Activated gamma-delta T cell treated with anti-CD3 and anti-CD28 coated beads, Interleukin-2, amount 50 U/mL, for 16 hours (primary cell): ENCODE measurements around the gene LDAH.
A peak's percentile ranks its signal among the peaks of the same experiment; 100 is the strongest.
"Not testable (repeated sequence)": the region's sequence is repeated elsewhere in the genome, so short reads cannot be mapped to it uniquely, and the experiment has no call there.

Experiments used
- DNase-seq: peaks from one replicate; pipeline ENCODE4 v3.0.0-alpha.2; 2020; ENCODE audit warnings: low read depth

Gene LDAH

GRCh38 chr2:20822535-20823490 is at the start of gene LDAH:
TSS of gene LDAH (minus strand) at chr2:20823101. CDS start at chr2:20801463, 21,638 bp downstream.
- peak; percentile 77 for DNase-seq

GRCh38 chr2:20868377-20868776 is 45.5 kb upstream of the LDAH start:
- no peak for DNase-seq

- DNase-seq: no peak
Observed at GRCh38 chr2:20862850-20863249, 39.9 kb upstream of the LDAH start.

GRCh38 chr2:20855456-20855855 is 32.6 kb upstream of the LDAH start:
- DNase-seq: no peak

- no peak for DNase-seq
Observed at GRCh38 chr2:20852670-20853069, 29.8 kb upstream of the LDAH start.

GRCh38 chr2:20852139-20852538 is 29.2 kb upstream of the LDAH start:
- no peak for DNase-seq

GRCh38 chr2:20844246-20844645 is 21.3 kb upstream of the LDAH start:
- no peak for DNase-seq

GRCh38 chr2:20839052-20839451 is 16.2 kb upstream of the LDAH start:
- no peak for DNase-seq

- no peak for DNase-seq
Observed at GRCh38 chr2:20838016-20838415, 15.1 kb upstream of the LDAH start.

GRCh38 chr2:20836521-20836920 is 13.6 kb upstream of the LDAH start:
- DNase-seq: no peak

GRCh38 chr2:20834331-20834730 is 11.4 kb upstream of the LDAH start:
- DNase-seq: no peak

- DNase-seq: no peak
Observed at GRCh38 chr2:20832606-20833005, 9.7 kb upstream of the LDAH start.

GRCh38 chr2:20829861-20830260 is 7.0 kb upstream of the LDAH start:
- no peak for DNase-seq

GRCh38 chr2:20823917-20824316 is 1.0 kb upstream of the LDAH start:
- DNase-seq: no peak

GRCh38 chr2:20818820-20819219 is 4.1 kb downstream of the LDAH start:
- no peak for DNase-seq

GRCh38 chr2:20815216-20815615 is 7.7 kb downstream of the LDAH start:
- no peak for DNase-seq

GRCh38 chr2:20812779-20813178 is 10.1 kb downstream of the LDAH start:
- DNase-seq: no peak

- DNase-seq: no peak
Observed at GRCh38 chr2:20806286-20806685, 16.6 kb downstream of the LDAH start.

- DNase-seq: no peak
Observed at GRCh38 chr2:20803974-20804373, 18.9 kb downstream of the LDAH start.

- DNase-seq: no peak
Observed at GRCh38 chr2:20803226-20803682, 19.6 kb downstream of the LDAH start.

GRCh38 chr2:20797096-20797495 is 25.8 kb downstream of the LDAH start:
- DNase-seq: no peak

- no peak for DNase-seq
Observed at GRCh38 chr2:20796374-20796791, 26.5 kb downstream of the LDAH start.

- DNase-seq: not testable (repeated sequence)
Observed at GRCh38 chr2:20793944-20794343, 29.0 kb downstream of the LDAH start.
